Activated naive CD8-positive, alpha-beta T cell (primary cell): Measurements from ENCODE around the gene MYOZ3.

Source experiments
- H3K27ac Mint-ChIP-seq: one replicate; pipeline ENCODE4 v1.8.0; 2021; ENCODE audit warnings: mixed read lengths
- H3K27me3 Mint-ChIP-seq: one replicate; pipeline ENCODE4 v1.8.0; 2021; ENCODE audit warnings: mixed read lengths
- H3K36me3 Mint-ChIP-seq: one replicate; pipeline ENCODE4 v1.8.0; 2021; ENCODE audit warnings: mixed read lengths
- H3K4me1 Mint-ChIP-seq: one replicate; pipeline ENCODE4 v1.8.0; 2021; ENCODE audit warnings: low read depth, mixed read lengths
- H3K4me3 Mint-ChIP-seq: one replicate; pipeline ENCODE4 v1.8.0; 2021; ENCODE audit warnings: mild to moderate bottlenecking, mixed read lengths
- H3K9me3 Mint-ChIP-seq: one replicate; pipeline ENCODE4 v1.8.0; 2021; ENCODE audit warnings: low read depth, mixed read lengths

The MYOZ3 gene

DNA sequence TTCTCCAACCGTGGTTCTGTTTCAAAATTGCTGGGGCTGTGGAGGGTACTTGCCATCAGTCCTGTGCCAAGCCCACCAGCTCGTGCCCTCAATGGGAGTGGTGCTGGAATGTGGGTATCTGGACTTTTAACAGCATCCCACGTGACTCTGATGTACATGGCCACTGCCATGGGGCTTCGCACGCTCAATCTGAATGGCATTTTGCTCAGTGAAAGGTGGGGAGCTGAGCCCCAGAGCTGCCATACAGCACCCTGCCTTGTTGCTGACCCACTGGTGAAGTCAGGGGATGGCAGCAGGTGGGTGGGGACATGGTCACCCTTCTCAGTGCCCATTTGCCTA is 37.2 kb upstream of the MYOZ3 start:
- Mint-ChIP-seq H3K4me1 (peaks cover 22% of the 10 kb centered on the region), H3K4me3 (peak overlapping the region; percentile 86), H3K27me3 (peaks cover 13% of the 10 kb centered on the region), H3K9me3 (no peaks in the 10 kb centered on the region), H3K27ac (no peak overlapping the region), H3K36me3 (no peaks in the 10 kb centered on the region)

DNA sequence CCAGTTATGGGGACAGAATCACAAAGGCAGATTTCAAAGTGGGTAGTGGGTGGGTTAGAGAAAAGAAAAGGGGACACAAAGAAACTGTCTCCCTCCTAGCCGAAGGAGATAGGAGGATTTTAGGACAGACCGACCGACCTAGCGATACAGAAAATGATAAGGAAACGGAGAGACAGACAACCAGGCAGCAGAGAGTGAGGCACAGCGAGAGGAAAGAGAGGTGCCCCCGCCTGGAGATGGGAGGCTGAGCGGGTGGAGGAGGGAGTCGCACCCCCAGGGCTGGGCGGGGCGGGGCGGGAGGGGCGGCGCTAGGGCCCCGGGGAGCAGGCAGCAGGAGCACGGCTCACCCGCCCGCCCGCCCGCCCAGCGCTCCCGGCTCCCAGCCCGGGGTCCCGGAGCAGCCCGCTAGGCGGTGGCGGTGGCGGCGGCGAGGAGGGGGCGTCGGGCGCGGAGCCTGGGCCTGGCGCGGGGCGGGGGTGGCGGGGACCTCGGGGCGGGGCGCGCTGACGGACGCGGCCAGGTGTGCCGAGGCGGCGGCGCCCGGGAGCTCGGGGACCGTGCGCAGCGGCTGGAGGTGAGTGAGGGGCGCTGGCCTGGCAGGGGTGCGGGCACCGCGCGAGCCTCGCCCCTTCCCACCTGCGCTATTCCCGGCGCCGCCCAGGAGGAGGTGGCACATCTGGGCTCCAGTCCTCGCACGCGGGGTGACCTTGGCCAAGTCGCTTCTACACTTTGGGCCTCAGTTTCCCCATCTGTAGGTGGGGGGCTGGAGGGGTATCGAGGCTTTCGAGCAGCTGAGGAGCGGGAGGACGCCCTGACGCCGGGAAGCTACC is 36.5 kb upstream of the MYOZ3 start:
- Mint-ChIP-seq H3K27ac (no peak overlapping the region), H3K27me3 (peaks cover 13% of the 10 kb centered on the region)

DNA sequence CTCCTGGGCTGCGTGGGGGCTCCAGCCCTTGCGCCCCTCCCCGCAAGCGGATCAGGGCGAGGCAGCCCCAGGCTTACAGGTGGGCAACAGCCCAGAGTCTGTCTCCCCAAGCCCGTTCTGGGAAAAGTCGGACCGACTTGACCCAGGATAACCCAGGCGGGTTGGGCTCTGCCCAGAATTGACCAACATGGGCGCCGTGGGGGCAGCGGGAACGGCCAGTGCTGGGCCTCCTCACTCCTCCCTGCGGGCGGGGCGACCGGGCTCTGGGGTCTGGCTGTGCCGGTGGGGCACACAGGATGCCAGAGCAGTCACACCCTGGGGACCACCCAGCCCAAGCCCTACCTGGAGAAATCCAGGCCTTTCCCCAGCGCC is 35.9 kb upstream of the MYOZ3 start:
- Mint-ChIP-seq H3K36me3 (no peaks in the 10 kb centered on the region), H3K27ac (no peak overlapping the region), H3K9me3 (no peaks in the 10 kb centered on the region), H3K4me3 (no peak overlapping the region), H3K27me3 (peaks cover 13% of the 10 kb centered on the region), H3K4me1 (peaks cover 22% of the 10 kb centered on the region)

More for the DNA sequence above, 36.5 kb upstream of the MYOZ3 start:
- H3K36me3 Mint-ChIP-seq, result no peaks in the 10 kb centered on the region
- H3K9me3 Mint-ChIP-seq, result no peaks in the 10 kb centered on the region
- peak overlapping the region; percentile 86 for H3K4me3 Mint-ChIP-seq
- peaks cover 22% of the 10 kb centered on the region for H3K4me1 Mint-ChIP-seq

DNA sequence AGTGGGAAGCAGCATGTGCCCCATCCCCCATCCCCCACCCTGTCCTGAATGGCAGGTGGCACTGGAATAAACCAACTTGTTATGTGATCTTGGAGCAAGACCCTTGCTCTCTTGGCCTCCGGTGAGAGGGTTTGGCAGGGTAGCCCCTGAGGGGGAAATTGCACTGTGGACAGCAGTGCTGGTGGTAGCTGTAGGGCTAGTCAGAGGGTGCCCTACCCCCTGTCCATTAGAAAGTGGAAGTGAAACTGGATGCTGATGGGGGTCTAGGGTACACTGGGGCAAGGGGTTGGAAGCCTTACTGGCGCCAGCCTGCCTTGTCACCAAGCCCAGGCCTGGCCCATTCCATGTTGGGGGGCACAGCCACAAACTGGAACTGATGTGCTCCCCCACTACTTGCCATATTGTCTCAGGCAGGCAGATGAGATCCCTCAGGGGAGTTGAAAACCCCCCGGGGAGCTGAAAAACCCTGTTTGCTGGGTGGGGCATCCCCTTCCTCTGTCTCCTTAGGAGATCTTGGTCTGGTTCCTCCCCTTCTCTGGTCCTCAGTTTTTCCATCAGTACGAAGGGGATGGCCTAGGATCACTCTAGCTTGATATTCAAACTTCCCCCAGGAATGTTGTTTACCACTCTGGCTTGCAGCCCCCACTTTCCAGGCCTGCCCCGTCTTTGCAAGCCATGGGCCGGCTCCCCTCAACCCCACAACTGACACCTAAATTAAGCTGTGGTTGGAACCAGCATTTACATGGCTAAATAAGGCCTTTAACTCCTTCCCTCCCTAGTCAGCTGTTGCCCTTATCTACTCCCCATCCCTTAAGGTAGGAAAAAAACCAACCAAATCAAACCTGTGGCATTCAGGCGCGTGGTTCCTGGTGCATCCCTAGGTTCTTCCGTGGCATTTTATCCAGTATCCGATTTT is 35.0 kb upstream of the MYOZ3 start:
- peak overlapping the region; percentile 35 for H3K4me3 Mint-ChIP-seq
- H3K9me3 Mint-ChIP-seq, result no peaks in the 10 kb centered on the region
- H3K4me1 Mint-ChIP-seq, result peaks cover 22% of the 10 kb centered on the region
- H3K27ac Mint-ChIP-seq, result no peak overlapping the region
- H3K36me3 Mint-ChIP-seq, result no peaks in the 10 kb centered on the region
- peaks cover 13% of the 10 kb centered on the region for H3K27me3 Mint-ChIP-seq

DNA sequence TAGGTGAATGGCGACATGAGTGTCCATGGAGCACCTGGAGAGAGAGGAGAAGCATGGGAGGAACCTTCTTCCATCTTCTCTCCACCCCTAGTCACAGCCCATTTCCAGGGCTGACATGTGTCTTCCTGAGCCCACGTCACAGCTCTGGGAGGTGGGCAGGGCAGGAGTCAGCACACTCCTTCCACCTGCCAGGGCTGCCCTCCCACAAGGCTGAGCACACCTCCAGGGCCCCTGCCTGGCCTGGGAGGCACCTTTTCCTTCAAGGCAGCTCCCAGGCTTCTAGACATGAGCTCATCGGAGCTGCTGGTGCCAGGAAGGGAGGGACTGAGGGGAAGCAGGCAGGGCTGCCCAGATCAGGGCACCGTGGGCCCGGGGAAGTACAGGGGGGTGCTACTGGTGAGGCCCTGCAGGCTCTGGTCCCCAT is 34.2 kb upstream of the MYOZ3 start:
- no peak overlapping the region for H3K27ac Mint-ChIP-seq
- H3K27me3 Mint-ChIP-seq, result peaks cover 13% of the 10 kb centered on the region
- H3K9me3 Mint-ChIP-seq, result no peaks in the 10 kb centered on the region

DNA sequence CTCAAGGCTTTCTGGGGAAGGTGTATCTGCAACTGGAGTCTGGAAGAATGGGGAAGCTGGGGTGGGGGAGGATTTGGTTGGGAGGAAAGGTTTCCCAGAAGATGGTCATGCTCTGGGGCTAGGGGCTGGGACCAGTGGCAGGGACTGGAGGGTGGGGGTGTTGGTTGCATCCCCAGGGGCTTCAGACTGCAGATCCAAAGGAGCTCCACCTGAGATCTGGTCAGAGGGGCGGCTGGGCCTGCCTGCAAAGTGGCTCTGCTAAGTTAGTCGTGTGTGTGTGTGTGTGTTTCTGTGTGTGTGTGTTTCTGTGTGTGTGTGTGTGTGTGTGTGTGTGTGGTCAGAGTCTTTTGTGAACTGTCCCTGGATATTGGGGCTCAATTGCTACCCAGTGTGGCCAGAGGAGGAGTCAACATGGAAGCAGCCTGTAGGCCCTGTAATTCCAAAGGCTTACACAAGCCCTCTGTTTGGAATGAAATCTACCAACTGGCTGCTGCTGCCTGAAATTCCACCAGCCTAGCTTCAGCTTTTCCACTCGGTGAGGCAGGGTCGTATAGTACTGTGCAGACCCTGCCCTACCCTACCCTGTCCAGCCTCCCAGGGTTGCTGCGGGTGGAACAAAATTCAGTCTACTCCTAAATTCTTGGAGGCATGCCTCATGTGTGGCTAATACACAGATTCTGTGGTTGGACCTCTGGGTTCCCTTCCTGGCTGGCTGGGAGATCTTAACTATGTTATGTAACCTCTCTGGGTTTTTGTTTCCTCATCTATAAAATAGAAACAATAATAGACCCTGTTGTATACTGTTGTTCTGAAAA is 33.1 kb upstream of the MYOZ3 start:
- Mint-ChIP-seq H3K27me3 (peaks cover 13% of the 10 kb centered on the region), H3K9me3 (no peaks in the 10 kb centered on the region), H3K4me3 (no peak overlapping the region), H3K36me3 (no peaks in the 10 kb centered on the region), H3K27ac (no peak overlapping the region), H3K4me1 (peaks cover 19% of the 10 kb centered on the region)

More for the DNA sequence above, 34.2 kb upstream of the MYOZ3 start:
- Mint-ChIP-seq H3K36me3 (no peaks in the 10 kb centered on the region), H3K4me1 (peaks cover 22% of the 10 kb centered on the region), H3K4me3 (no peak overlapping the region)

DNA sequence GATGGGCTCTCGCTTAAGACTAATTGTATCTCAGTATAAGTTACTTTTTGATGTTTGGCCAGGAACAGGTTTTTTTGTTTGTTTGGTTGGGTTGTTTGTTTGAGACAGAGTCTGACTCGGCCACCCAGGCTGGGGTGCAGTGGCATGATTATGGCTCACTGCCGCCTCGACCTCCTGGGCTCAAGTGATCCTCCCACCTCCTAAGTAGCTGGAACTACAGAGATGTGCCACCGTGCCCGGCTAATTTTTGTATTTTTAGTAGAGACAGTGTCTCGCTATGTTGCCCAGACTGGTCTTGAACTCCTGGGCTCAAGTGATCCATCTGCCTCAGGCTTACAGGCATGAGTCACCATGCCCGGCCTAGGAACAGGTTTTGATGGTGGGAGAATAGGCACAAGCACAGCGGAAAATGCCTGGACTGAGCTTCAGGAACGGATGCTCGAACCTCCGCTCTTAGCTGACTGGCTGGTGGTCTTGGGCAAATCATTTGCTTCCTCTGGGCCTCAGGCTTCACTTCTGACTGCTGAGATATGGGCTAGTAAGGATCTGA is 32.0 kb upstream of the MYOZ3 start:
- peaks cover 11% of the 10 kb centered on the region for H3K27me3 Mint-ChIP-seq
- H3K27ac Mint-ChIP-seq, result no peak overlapping the region

DNA sequence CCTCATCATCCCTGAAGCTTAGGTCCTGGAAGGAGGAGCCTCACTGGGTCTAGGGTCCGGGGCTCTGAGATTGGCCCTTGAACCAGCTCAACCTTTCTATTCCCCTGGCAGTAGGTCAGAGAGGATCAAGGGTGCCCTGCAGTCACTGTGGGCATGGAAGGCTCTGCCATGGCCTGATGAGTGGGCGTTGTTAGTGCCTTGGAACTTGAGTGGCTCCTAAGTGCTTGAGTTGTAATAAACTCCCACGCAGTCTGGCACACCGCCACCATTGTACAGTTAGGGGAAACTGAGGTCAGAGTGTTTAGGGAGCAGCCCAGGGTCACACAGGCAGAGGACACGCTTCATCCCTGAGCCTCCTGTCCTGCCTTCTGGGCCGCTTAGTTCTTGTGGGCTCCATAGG is 31.0 kb upstream of the MYOZ3 start:
- no peaks in the 10 kb centered on the region for H3K36me3 Mint-ChIP-seq
- H3K9me3 Mint-ChIP-seq, result no peaks in the 10 kb centered on the region
- no peak overlapping the region for H3K27ac Mint-ChIP-seq
- H3K27me3 Mint-ChIP-seq, result peaks cover 8% of the 10 kb centered on the region
- H3K4me3 Mint-ChIP-seq, result no peak overlapping the region
- H3K4me1 Mint-ChIP-seq, result peaks cover 4% of the 10 kb centered on the region

More for the DNA sequence above, 32.0 kb upstream of the MYOZ3 start:
- no peaks in the 10 kb centered on the region for H3K9me3 Mint-ChIP-seq
- H3K4me1 Mint-ChIP-seq, result peaks cover 8% of the 10 kb centered on the region
- no peak overlapping the region for H3K4me3 Mint-ChIP-seq
- no peaks in the 10 kb centered on the region for H3K36me3 Mint-ChIP-seq

DNA sequence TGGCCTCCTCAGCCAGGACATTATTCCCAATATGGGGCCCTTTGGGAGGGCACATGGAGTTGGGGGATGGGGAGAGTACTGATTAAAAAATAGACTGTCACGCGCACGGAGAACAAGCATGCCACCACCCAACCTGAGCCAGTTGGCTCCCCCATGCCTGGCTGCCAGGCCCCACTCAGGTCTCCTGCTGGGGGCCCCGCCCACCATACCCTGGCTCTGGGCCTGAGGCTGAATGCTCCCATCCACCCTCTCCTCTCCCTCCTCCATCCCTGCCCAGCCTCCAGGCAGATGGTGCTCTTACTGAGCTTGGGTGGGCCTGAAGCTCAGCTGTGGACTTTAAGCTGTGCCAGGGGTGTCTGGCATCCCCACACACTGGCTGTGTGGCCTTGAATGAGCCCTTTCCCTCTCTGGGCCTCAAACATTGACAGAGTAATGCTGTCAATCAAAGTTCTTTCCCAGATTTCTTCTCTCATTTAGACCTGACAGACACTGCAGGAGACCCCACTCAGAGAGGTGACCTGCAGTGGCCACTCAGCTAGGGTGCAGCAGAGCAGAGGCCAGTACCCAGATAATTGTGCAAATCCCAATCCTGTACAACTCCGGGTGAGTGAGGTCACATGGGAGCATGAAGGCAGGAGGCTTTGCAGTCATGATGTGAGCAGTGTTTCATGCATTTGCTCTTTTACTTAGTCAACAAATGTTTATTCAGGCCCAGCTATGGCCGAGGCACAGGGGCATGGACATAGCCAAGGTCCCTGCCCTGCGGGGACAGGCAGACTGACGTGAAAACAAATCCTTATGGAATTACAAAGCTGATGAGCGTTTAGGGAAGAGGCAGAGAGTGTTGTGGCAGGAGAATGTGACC is 30.4 kb upstream of the MYOZ3 start:
- Mint-ChIP-seq H3K4me3 (no peak overlapping the region), H3K4me1 (peaks cover 4% of the 10 kb centered on the region), H3K27me3 (peaks cover 9% of the 10 kb centered on the region), H3K9me3 (no peaks in the 10 kb centered on the region), H3K27ac (no peak overlapping the region), H3K36me3 (no peaks in the 10 kb centered on the region)

DNA sequence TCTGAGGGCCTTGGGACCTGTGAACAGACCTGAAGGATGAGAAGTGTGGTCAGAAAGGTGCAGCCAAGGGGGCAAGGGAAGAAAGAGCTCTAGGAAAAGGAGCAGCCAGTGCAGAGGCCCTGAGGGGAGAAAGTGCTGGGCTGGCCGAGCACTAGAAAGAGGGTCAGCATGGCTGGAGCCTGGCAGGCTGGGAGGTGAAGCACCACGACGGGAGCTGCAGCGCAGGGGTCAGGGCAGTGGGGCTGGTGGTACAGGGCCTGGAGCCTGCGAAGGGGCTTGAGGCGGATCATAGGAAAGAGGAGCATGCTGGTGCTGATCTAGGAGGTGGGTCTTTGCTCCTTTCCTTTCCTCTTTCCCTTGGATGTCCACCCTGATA is 29.7 kb upstream of the MYOZ3 start:
- H3K36me3 Mint-ChIP-seq, result no peaks in the 10 kb centered on the region
- H3K27me3 Mint-ChIP-seq, result peaks cover 11% of the 10 kb centered on the region
- H3K4me3 Mint-ChIP-seq, result no peak overlapping the region
- H3K9me3 Mint-ChIP-seq, result no peaks in the 10 kb centered on the region
- H3K27ac Mint-ChIP-seq, result no peak overlapping the region
- H3K4me1 Mint-ChIP-seq, result peaks cover 2% of the 10 kb centered on the region

DNA sequence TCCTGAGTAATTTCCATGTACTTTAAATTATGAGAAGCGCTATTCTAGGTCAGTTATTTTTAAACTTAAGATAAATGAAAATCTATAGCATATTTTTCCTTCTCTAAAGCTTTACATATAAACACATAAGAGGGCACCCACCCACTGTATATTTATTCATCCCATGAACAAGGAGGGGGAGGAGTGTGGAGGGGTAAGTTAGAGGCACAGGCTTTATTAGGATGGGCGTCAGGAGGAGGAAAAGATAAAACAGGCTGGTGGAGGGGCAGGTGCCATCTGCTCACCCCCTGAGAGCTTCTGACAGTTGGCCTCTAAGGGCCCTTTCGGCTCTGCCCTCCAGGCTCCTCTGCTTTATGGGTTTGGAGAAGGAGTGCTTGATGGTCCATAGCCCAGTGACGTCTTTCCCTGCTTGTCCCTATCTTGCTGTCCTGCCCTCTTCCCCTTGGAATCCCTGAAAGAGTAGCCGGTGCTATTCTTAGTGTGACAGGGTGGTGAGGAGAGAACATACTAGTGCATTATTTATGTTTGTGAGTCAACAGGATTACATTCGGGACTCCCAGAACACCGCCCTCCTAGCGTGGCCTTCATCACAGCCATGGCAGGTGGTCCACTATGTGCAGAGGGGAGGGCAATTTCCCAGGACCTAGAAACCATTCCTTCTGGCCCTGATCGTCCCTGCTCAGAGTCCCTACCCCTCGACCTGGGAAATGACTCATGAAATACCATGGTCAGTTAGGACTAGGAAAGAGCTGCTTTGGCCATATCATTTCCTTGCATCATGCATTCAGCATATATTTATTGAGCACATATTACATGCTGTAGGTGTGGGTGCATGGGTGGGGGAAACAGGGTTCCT is 28.5 kb upstream of the MYOZ3 start:
- peaks cover 14% of the 10 kb centered on the region for H3K27me3 Mint-ChIP-seq
- no peaks in the 10 kb centered on the region for H3K4me1 Mint-ChIP-seq
- no peaks in the 10 kb centered on the region for H3K9me3 Mint-ChIP-seq
- no peak overlapping the region for H3K27ac Mint-ChIP-seq
- no peak overlapping the region for H3K4me3 Mint-ChIP-seq
- no peaks in the 10 kb centered on the region for H3K36me3 Mint-ChIP-seq

DNA sequence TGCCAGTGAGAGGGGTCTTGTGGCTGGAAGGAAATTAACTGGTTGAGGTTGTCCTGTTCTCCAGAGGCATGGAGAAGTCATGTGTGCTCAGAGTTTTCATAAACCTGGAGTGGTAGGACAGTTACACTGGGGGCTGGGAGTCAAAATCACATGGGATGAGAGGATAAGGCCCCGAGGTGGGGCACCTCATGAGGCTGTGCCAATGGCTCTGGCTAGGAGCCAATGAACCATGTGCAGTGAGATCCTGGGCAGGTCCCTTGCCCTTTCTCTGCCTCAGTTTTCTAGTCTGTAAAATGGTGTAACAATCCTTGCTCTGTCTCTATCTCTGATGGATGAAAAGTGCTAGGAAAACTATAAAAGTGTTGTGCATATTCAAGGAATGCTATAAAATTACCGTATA is 27.6 kb upstream of the MYOZ3 start:
- Mint-ChIP-seq H3K4me1 (no peaks in the 10 kb centered on the region), H3K36me3 (no peaks in the 10 kb centered on the region), H3K9me3 (no peaks in the 10 kb centered on the region), H3K4me3 (no peak overlapping the region), H3K27me3 (peaks cover 12% of the 10 kb centered on the region), H3K27ac (no peak overlapping the region)
